ENCODE results near the gene NHS. TPM values are rescaled to one million over a fixed set of nuclear protein-coding genes. Genes with fewer than 3 reads are reported as not detected.

The NHS gene
- polyA plus RNA-seq, 1 donor (not counting 4 experiments of a cell fraction or from before 2014, with no cell fraction given), result 5.4 TPM

DNA sequence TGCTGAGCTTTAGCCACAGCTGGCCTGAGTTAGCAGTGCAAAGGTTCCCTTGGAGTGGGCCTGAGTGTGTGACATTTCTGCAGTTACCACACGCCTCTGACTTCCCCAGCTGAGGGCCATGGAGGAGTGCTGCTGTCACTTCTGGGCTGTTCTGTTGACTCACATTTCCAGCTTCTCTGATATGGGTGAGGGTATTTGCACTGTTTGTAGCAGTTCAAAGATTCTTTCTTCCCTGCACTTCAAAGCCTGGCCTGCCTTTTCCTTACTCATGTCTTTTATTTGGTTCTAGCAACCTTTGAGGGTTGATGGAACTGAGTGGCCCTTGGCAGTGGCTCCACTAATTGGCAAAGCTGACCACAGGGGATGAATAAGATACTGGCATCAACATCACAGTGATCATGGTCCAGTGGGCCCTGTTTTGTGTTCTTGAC, 335.9 kb downstream of the NHS start:
- Histone ChIP-seq H3K4me3 (ENCODE audit: control insufficient read depth in 2 of 3, extremely low read depth in 1 of 3, insufficient read depth in 2 of 3, low read depth in 1 of 3, low read length in 3 of 3) (no peak overlapping the region), H2AFZ (ENCODE audit: control insufficient read depth, low read length) (no peak overlapping the region), H3K9ac (ENCODE audit: control insufficient read depth, extremely low read depth, insufficient read depth, low read length) (no peak overlapping the region), H3K4me1 (ENCODE audit: control insufficient read depth, extremely low read depth, insufficient read depth, low read length) (peaks cover 9% of the 10 kb centered on the region), H3K9me1 (ENCODE audit: control insufficient read depth, extremely low read depth, insufficient read depth, low read length) (no peaks in the 10 kb centered on the region), H3K4me2 (ENCODE audit: control insufficient read depth, extremely low read depth, insufficient read depth, low read depth, low read length) (no peak overlapping the region), H3K79me2 (ENCODE audit: control insufficient read depth, insufficient read depth, low read length) (no peaks in the 10 kb centered on the region), H3K27me3 (ENCODE audit: control insufficient read depth, extremely low read depth, insufficient read depth, low read length) (no peaks in the 10 kb centered on the region), H3K9me3 (ENCODE audit: control insufficient read depth, low read depth, low read length) (no peaks in the 10 kb centered on the region), H3K36me3 (ENCODE audit: control insufficient read depth in 2 of 2, extremely low read depth in 1 of 2, insufficient read depth in 2 of 2, low read length in 2 of 2) (no peaks in the 10 kb centered on the region), H4K20me1 (ENCODE audit: control insufficient read depth, extremely low read depth, insufficient read depth, low read length) (no peaks in the 10 kb centered on the region), H3K27ac (ENCODE audit: control insufficient read depth, insufficient read depth, low read length) (no peak overlapping the region)
- FAIRE-seq (no peak), DNase-seq (ENCODE audit: low read depth, low spot score) (no peak)
- dilution Hi-C loops (cut with MboI; ENCODE audit: extremely low pct_ligation_motif_present, low sequenced_read_pairs), result no loop called here
- TF ChIP-seq EZH2 (IDR thresholded peaks at IDR 0.05; ENCODE audit: low read length), result no peak
- TF ChIP-seq, protein P1, sequence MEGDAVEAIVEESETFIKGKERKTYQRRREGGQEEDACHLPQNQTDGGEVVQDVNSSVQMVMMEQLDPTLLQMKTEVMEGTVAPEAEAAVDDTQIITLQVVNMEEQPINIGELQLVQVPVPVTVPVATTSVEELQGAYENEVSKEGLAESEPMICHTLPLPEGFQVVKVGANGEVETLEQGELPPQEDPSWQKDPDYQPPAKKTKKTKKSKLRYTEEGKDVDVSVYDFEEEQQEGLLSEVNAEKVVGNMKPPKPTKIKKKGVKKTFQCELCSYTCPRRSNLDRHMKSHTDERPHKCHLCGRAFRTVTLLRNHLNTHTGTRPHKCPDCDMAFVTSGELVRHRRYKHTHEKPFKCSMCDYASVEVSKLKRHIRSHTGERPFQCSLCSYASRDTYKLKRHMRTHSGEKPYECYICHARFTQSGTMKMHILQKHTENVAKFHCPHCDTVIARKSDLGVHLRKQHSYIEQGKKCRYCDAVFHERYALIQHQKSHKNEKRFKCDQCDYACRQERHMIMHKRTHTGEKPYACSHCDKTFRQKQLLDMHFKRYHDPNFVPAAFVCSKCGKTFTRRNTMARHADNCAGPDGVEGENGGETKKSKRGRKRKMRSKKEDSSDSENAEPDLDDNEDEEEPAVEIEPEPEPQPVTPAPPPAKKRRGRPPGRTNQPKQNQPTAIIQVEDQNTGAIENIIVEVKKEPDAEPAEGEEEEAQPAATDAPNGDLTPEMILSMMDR (optimal IDR thresholded peaks at IDR 0.05 in 1 of 3, IDR thresholded peaks at IDR 0.05 in 1 of 3, conservative IDR thresholded peaks at IDR 0.05 in 1 of 3; ENCODE audit: extremely low read depth in 1 of 3, insufficient read depth in 2 of 3, low read length in 3 of 3), result no peak

DNA sequence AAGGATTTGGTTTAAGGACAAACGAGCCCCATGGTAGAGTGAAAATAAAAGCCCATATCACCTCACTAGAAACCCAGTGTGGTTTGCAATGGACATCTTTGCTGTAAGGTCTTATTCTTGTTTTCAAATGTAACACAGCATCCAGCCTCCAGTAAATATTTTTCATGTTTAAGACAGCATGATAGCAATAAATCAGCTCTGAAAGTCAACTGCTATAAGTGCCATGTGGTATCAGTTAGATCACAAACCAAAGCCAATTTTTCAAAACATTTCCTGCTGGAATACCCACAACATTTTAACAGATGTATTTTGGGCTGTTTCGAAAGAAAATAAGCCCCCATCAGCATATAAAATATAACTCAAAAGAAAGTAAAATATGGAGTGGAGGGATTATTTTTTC, 338.3 kb downstream of the NHS start:
- dilution Hi-C loops (cut with MboI; ENCODE audit: extremely low pct_ligation_motif_present, low sequenced_read_pairs), result no loop called here
- no peak for DNase-seq (ENCODE audit: low read depth, low spot score)
- no peaks in the 10 kb centered on the region for H3K4me1 ChIP-seq (ENCODE audit: control insufficient read depth, extremely low read depth, insufficient read depth, low read length)
- H3K9ac ChIP-seq (ENCODE audit: control insufficient read depth, extremely low read depth, insufficient read depth, low read length), result no peak overlapping the region
- no peaks in the 10 kb centered on the region for H3K27me3 ChIP-seq (ENCODE audit: control insufficient read depth, extremely low read depth, insufficient read depth, low read length)
- H3K9me3 ChIP-seq (ENCODE audit: control insufficient read depth, low read depth, low read length), result no peaks in the 10 kb centered on the region
- H3K27ac ChIP-seq (ENCODE audit: control insufficient read depth, insufficient read depth, low read length), result no peak overlapping the region
- H2AFZ ChIP-seq (ENCODE audit: control insufficient read depth, low read length), result no peak overlapping the region
- H3K9me1 ChIP-seq (ENCODE audit: control insufficient read depth, extremely low read depth, insufficient read depth, low read length), result no peaks in the 10 kb centered on the region
- FAIRE-seq, result no peak
- TF ChIP-seq, protein P1 (optimal IDR thresholded peaks at IDR 0.05 in 1 of 3, IDR thresholded peaks at IDR 0.05 in 1 of 3, conservative IDR thresholded peaks at IDR 0.05 in 1 of 3; ENCODE audit: extremely low read depth in 1 of 3, insufficient read depth in 2 of 3, low read length in 3 of 3), result no peak
- no peak for TF ChIP-seq EZH2 (IDR thresholded peaks at IDR 0.05; ENCODE audit: low read length)
- no peak overlapping the region for H3K4me3 ChIP-seq (ENCODE audit: control insufficient read depth in 2 of 3, extremely low read depth in 1 of 3, insufficient read depth in 2 of 3, low read depth in 1 of 3, low read length in 3 of 3)
- H3K79me2 ChIP-seq (ENCODE audit: control insufficient read depth, insufficient read depth, low read length), result no peaks in the 10 kb centered on the region
- H3K36me3 ChIP-seq (ENCODE audit: control insufficient read depth in 2 of 2, extremely low read depth in 1 of 2, insufficient read depth in 2 of 2, low read length in 2 of 2), result no peaks in the 10 kb centered on the region
- no peak overlapping the region for H3K4me2 ChIP-seq (ENCODE audit: control insufficient read depth, extremely low read depth, insufficient read depth, low read depth, low read length)
- no peaks in the 10 kb centered on the region for H4K20me1 ChIP-seq (ENCODE audit: control insufficient read depth, extremely low read depth, insufficient read depth, low read length)
